IMR-90 (cell line): Measurements from ENCODE around the gene PTPN4. TPM values are rescaled to one million over a fixed set of nuclear protein-coding genes. Genes with fewer than 3 reads are reported as not detected.

Experiments
- ATAC-seq: fragments of 200-7000 bp; cut with Tn5 transposase; 2 replicates; pipeline ENCODE4 v1.9.1; 2020; ENCODE audit warnings: low read depth, mild to moderate bottlenecking, moderate library complexity
- BruUV-seq: library from RNA; stranded (reverse); fragments of 400-500 nt; replicated peaks from 2 replicates; lab custom pipeline; 2021; lab: Mats Ljungman, UMichigan
- CTCF ChIA-PET: fragments of 300-600 bp; formaldehyde crosslinking; extraction: SDS; loops from one replicate; lab custom pipeline; 2021; ENCODE audit warnings: antibody characterized with exemption; lab: Yijun Ruan, JAX
- POLR2A ChIA-PET: fragments of 300-600 bp; sonication (Branson Sonifier 250); formaldehyde crosslinking; loops from one replicate; lab custom pipeline; 2022; ENCODE audit warnings: antibody characterized with exemption; ENCODE audit not compliant: unreplicated experiment; lab: Charles Lee
- DNase-seq: peaks from one replicate; pipeline ENCODE4 v3.0.0; 2013
- H2AFZ ChIP-seq: replicated peaks from 2 replicates; pipeline ENCODE3; 2013; ENCODE audit warnings: low read length, mild to moderate bottlenecking; ENCODE audit not compliant: poor library complexity
- H2AK5ac ChIP-seq: 2 replicates; pipeline ENCODE4 v1.6.1; 2013; ENCODE audit warnings: low read depth, low read length, inconsistent platforms
- H2AK9ac ChIP-seq: replicated peaks from 2 replicates; pipeline ENCODE3; 2013; ENCODE audit warnings: mild to moderate bottlenecking, low read depth, low read length, moderate library complexity; ENCODE audit not compliant: poor library complexity
- H2BK120ac ChIP-seq: 2 replicates; pipeline ENCODE4 v1.6.1; 2013; ENCODE audit warnings: low read depth, low read length, inconsistent platforms
- H2BK15ac ChIP-seq: 3 replicates; pipeline ENCODE4 v1.6.1; 2013; ENCODE audit warnings: low read depth, low read length, inconsistent platforms
- H2BK20ac ChIP-seq: 2 replicates; pipeline ENCODE4 v1.6.1; 2013; ENCODE audit warnings: low read depth, mild to moderate bottlenecking, inconsistent platforms, low read length, moderate library complexity
- H2BK5ac ChIP-seq: 2 replicates; pipeline ENCODE4 v1.6.1; 2013; ENCODE audit warnings: mild to moderate bottlenecking, low read depth, low read length, inconsistent platforms; ENCODE audit not compliant: poor library complexity, severe bottlenecking
- H3K14ac ChIP-seq: replicated peaks from 2 replicates; pipeline ENCODE4 v1.6.1; 2013; ENCODE audit warnings: low read depth, low read length, inconsistent platforms
- H3K18ac ChIP-seq: 2 replicates; pipeline ENCODE4 v1.6.1; 2013; ENCODE audit warnings: low read depth, low read length, control low read depth
- H3K23ac ChIP-seq: 2 replicates; pipeline ENCODE4 v1.6.1; 2013; ENCODE audit warnings: low read depth, low read length, inconsistent platforms
- H3K27ac ChIP-seq: 2 replicates; pipeline ENCODE4 v1.5.1; 2013; ENCODE audit warnings: mild to moderate bottlenecking, control low read depth, low read length; ENCODE audit not compliant: insufficient read depth
- H3K27me3 ChIP-seq: 2 replicates; pipeline ENCODE4 v1.6.1; 2013; ENCODE audit warnings: low read length; ENCODE audit not compliant: control insufficient read depth, insufficient read depth
- H3K36me3 ChIP-seq: 2 replicates; pipeline ENCODE4 v1.6.1; 2013; ENCODE audit warnings: low read length, mixed read lengths; ENCODE audit not compliant: control insufficient read depth, insufficient read depth
- H3K4ac ChIP-seq: 2 replicates; pipeline ENCODE4 v1.6.1; 2013; ENCODE audit warnings: low read depth, low read length, inconsistent platforms
- H3K4me1 ChIP-seq: 2 replicates; pipeline ENCODE4 v1.6.1; 2013; ENCODE audit warnings: low read length, mixed read lengths; ENCODE audit not compliant: control insufficient read depth, insufficient read depth
- H3K4me2 ChIP-seq: 2 replicates; pipeline ENCODE4 v1.6.1; 2013; ENCODE audit warnings: low read depth, mild to moderate bottlenecking, control low read depth, low read length, moderate library complexity
- H3K4me3 ChIP-seq: 2 replicates; pipeline ENCODE4 v1.5.1; 2013; ENCODE audit warnings: low read depth, mild to moderate bottlenecking, control low read depth, low read length, moderate library complexity; ENCODE audit not compliant: insufficient read depth
- H3K56ac ChIP-seq: 2 replicates; pipeline ENCODE4 v1.6.1; 2013; ENCODE audit warnings: low read length, inconsistent platforms; ENCODE audit not compliant: insufficient read depth; ENCODE audit errors: extremely low read depth
- H3K79me1 ChIP-seq, 2 experiments: 2 replicates each; pipeline ENCODE4 v1.6.1; 2013; ENCODE audit warnings: low read length in 2 of 2, inconsistent platforms in 1 of 2, low read depth in 1 of 2
- H3K9ac ChIP-seq: 2 replicates; pipeline ENCODE4 v1.6.1; 2013; ENCODE audit warnings: low read depth, low read length, control low read depth
- H3K9me1 ChIP-seq: 2 replicates; pipeline ENCODE4 v1.6.1; 2013; ENCODE audit warnings: low read length, inconsistent platforms; ENCODE audit not compliant: insufficient read depth
- H3K9me3 ChIP-seq: 2 replicates; pipeline ENCODE4 v1.6.1; 2013; ENCODE audit warnings: low read length; ENCODE audit not compliant: control insufficient read depth, insufficient read depth
- H4K20me1 ChIP-seq: 2 replicates; pipeline ENCODE4 v1.6.1; 2013; ENCODE audit warnings: low read length, inconsistent platforms; ENCODE audit not compliant: insufficient read depth
- H4K5ac ChIP-seq: 2 replicates; pipeline ENCODE4 v1.6.1; 2013; ENCODE audit warnings: mild to moderate bottlenecking, low read depth, low read length, control low read depth
- H4K8ac ChIP-seq, 2 experiments: 2 replicates each; pipeline ENCODE4 v1.6.1; 2013; ENCODE audit warnings: low read depth in 2 of 2, low read length in 2 of 2, control low read depth in 1 of 2, inconsistent platforms in 1 of 2
- H4K91ac ChIP-seq: 2 replicates; pipeline ENCODE4 v1.6.1; 2013; ENCODE audit warnings: low read depth, low read length, inconsistent platforms; ENCODE audit not compliant: insufficient read depth
- CEBPB ChIP-seq: IDR thresholded peaks from 2 replicates; pipeline ENCODE4 v1.6.1; 2012; ENCODE audit warnings: low read depth, low read length, improper control_type of control experiment
- CHD1 ChIP-seq: IDR thresholded peaks from 2 replicates; pipeline ENCODE4 v1.6.1; 2012; ENCODE audit warnings: low read depth, low read length, improper control_type of control experiment
- MAZ ChIP-seq: IDR thresholded peaks from 2 replicates; pipeline ENCODE4 v1.6.1; 2012; ENCODE audit warnings: low read depth, mild to moderate bottlenecking, low read length, improper control_type of control experiment, moderate library complexity, borderline replicate concordance
- MXI1 ChIP-seq: IDR thresholded peaks from 2 replicates; pipeline ENCODE4 v1.6.1; 2012; ENCODE audit warnings: low read depth, mild to moderate bottlenecking, low read length, moderate library complexity, borderline replicate concordance
- NFE2L2 ChIP-seq: fragments of 150-350 bp; IDR thresholded peaks from 2 replicates; pipeline ENCODE4 v1.6.1; 2016; ENCODE audit warnings: low read depth, mild to moderate bottlenecking, low read length
- POLR2A ChIP-seq: IDR thresholded peaks from 2 replicates; pipeline ENCODE4 v1.6.1; 2012; ENCODE audit warnings: mild to moderate bottlenecking, low read depth, low read length
- RAD21 ChIP-seq: IDR thresholded peaks from 2 replicates; pipeline ENCODE4 v1.6.1; 2012; ENCODE audit warnings: low read length, improper control_type of control experiment
- RCOR1 ChIP-seq: IDR thresholded peaks from 2 replicates; pipeline ENCODE4 v1.6.1; 2012; ENCODE audit warnings: mild to moderate bottlenecking, low read length, improper control_type of control experiment; ENCODE audit not compliant: insufficient replicate concordance
- RFX5 ChIP-seq: IDR thresholded peaks from 2 replicates; pipeline ENCODE4 v1.8.0; 2012; ENCODE audit warnings: low read depth, mild to moderate bottlenecking, low read length, moderate library complexity
- SMC3 ChIP-seq: fragments of 150-350 bp; IDR thresholded peaks from 2 replicates; pipeline ENCODE4 v1.6.1; 2016; ENCODE audit warnings: low read depth, mild to moderate bottlenecking, antibody characterized with exemption, low read length, moderate library complexity
- WGBS, 2 experiments: methylation state at CpG; one replicate each; pipeline versions ENCODE4 v1.1.5 to v1.1.7; 2013; ENCODE audit warnings: missing lambda C conversion rate in 2 of 2; ENCODE audit not compliant: insufficient read length in 1 of 2; ENCODE audit errors: extremely low coverage in 2 of 2; 5-methylcytosine and 5-hydroxymethylcytosine counted together
- dilution Hi-C: fragments of 300-500 bp; cut with HindIII; formaldehyde crosslinking; loops from one replicate; pipeline ENCODE4 v1.14.3; 2018; ENCODE audit warnings: low sequenced_read_pairs; ENCODE audit not compliant: unreplicated experiment
- in situ Hi-C: fragments of 300-500 bp; cut with MboI; formaldehyde crosslinking; loops from 3 replicates; pipeline ENCODE4 v1.14.3; 2019; ENCODE audit warnings: low sequenced_read_pairs, inconsistent platforms, mixed read lengths
- intact Hi-C: fragments of 100-400 bp; cut with micrococcal nuclease; formaldehyde crosslinking; loops from 2 replicates; pipeline ENCODE4 v1.10.0; 2022
- polyA plus RNA-seq, 3 experiments: library from polyadenylated mRNA; depleted of rRNA; stranded (reverse); fragments of >200 nt; gene quantifications; 2 replicates each; pipeline ENCODE4 v1.2.3, GENCODE V29; 2012; ENCODE audit warnings: low replicate concordance in 1 of 3
- total RNA-seq: library from RNA; depleted of rRNA; stranded (reverse); fragments of >200 nt; gene quantifications from 2 replicates; pipeline ENCODE4 v1.2.3, GENCODE V29; 2012
- TF ChIP-seq, protein P1 (sequence below): conservative IDR thresholded peaks from 2 replicates; pipeline ENCODE4 v1.5.1; 2012; ENCODE audit warnings: mild to moderate bottlenecking, low read depth, low read length, improper control_type of control experiment
- TF ChIP-seq, protein P2 (sequence below): fragments of 150-350 bp; IDR thresholded peaks from 2 replicates; pipeline ENCODE4 v1.6.1; 2017; ENCODE audit warnings: mild to moderate bottlenecking, antibody characterized with exemption, low read length, low read depth

Gene PTPN4
- total and polyA plus RNA-seq, 2 of the 4 experiments (the other 2 are of a cell fraction) = 2.9 to 19.2 TPM

DNA sequence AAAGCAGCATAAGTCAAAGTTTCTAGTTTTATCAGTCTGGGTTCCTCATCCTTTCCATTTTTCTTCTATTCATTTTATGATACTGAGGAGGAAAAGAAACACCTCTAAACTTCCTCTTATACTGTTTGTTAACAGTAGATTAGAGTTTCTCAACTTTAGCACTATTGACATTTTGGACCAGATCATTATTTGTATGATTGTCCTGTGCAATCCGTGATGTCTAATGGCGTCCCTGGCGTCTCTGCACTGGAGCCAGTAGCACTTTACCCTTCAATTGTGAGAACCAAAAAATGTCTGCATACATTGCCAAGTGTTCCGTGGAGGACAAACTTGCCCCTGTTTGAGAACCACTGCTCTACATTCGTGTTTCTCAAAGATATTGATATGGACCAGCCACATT lies 25.2 kb downstream of the PTPN4 start:
- peaks cover 1% of the 10 kb centered on the region; the same call in 1 of the 2 replicates for H3K9me3 ChIP-seq
- no peak overlapping the region for H4K8ac ChIP-seq
- H3K4me2 ChIP-seq = no peak overlapping the region
- H4K20me1 ChIP-seq = no peaks in the 10 kb centered on the region
- ChIA-PET POLR2A (no interaction called here), CTCF (no interaction called here)
- no peak overlapping the region for H2BK20ac ChIP-seq
- H3K36me3 ChIP-seq = no peaks in the 10 kb centered on the region
- H2AK5ac ChIP-seq = no peak overlapping the region
- intact Hi-C loops = no loop called here
- H3K27me3 ChIP-seq = no peaks in the 10 kb centered on the region
- WGBS, 2 experiments = no CpG with 5 or more reads among the region's 5 CpGs
- no peak overlapping the region for H3K23ac ChIP-seq
- H3K4me3 ChIP-seq = no peak overlapping the region
- H3K27ac ChIP-seq = no peak overlapping the region
- H3K79me1 ChIP-seq = peaks cover 2 to 15% of the 10 kb centered on the region in 2 experiments; a peak in 2 of 4 replicates
- H4K5ac ChIP-seq = no peak overlapping the region
- dilution Hi-C loops = no loop called here
- no peaks in the 10 kb centered on the region; the same call in 1 of the 2 replicates for H3K4me1 ChIP-seq
- no peak overlapping the region for H4K91ac ChIP-seq
- no peak overlapping the region for H2BK15ac ChIP-seq
- H3K4ac ChIP-seq = no peak overlapping the region
- in situ Hi-C loops = no loop called here
- no peak overlapping the region for H3K56ac ChIP-seq
- no TSS peak for BruUV-seq
- no peak overlapping the region for H2AFZ ChIP-seq
- no peak overlapping the region for H3K14ac ChIP-seq
- no peak overlapping the region for H2AK9ac ChIP-seq
- H3K9ac ChIP-seq = no peak overlapping the region
- H3K9me1 ChIP-seq = 0 out of 2 replicates have a peak, but pooled peaks cover under 1% of the 10 kb centered on the region
- no peak overlapping the region for H3K18ac ChIP-seq
- TF ChIP-seq MAZ (no peak), SMC3 (no peak), CEBPB (no peak), RAD21 (no peak), NFE2L2 (no peak), CHD1 (no peak), MXI1 (no peak), RCOR1 (no peak), POLR2A (no peak), RFX5 (no peak)
- TF ChIP-seq, protein P1, sequence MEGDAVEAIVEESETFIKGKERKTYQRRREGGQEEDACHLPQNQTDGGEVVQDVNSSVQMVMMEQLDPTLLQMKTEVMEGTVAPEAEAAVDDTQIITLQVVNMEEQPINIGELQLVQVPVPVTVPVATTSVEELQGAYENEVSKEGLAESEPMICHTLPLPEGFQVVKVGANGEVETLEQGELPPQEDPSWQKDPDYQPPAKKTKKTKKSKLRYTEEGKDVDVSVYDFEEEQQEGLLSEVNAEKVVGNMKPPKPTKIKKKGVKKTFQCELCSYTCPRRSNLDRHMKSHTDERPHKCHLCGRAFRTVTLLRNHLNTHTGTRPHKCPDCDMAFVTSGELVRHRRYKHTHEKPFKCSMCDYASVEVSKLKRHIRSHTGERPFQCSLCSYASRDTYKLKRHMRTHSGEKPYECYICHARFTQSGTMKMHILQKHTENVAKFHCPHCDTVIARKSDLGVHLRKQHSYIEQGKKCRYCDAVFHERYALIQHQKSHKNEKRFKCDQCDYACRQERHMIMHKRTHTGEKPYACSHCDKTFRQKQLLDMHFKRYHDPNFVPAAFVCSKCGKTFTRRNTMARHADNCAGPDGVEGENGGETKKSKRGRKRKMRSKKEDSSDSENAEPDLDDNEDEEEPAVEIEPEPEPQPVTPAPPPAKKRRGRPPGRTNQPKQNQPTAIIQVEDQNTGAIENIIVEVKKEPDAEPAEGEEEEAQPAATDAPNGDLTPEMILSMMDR = no peak
- TF ChIP-seq, protein P2, sequence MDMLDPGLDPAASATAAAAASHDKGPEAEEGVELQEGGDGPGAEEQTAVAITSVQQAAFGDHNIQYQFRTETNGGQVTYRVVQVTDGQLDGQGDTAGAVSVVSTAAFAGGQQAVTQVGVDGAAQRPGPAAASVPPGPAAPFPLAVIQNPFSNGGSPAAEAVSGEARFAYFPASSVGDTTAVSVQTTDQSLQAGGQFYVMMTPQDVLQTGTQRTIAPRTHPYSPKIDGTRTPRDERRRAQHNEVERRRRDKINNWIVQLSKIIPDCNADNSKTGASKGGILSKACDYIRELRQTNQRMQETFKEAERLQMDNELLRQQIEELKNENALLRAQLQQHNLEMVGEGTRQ = no peak
- ATAC-seq (no peak), DNase-seq (no peak)
- no peak overlapping the region for H2BK5ac ChIP-seq
- no peak overlapping the region for H2BK120ac ChIP-seq
